SK-N-SH treated with all-trans-retinoic acid at 6 μM for 48 hours (cell line): ENCODE data around the gene CBX1.
A peak's percentile ranks its signal among the peaks of the same experiment; 100 is the strongest.

Experiments
- ATAC-seq: fragments of 200-7000 bp; cut with Tn5 transposase; 3 replicates; pipeline ENCODE4 v1.9.1; 2020; ENCODE audit warnings: mild to moderate bottlenecking, moderate library complexity
- ARNTL ChIP-seq: fragments of 450-650 bp; formaldehyde crosslinking; IDR thresholded peaks from 2 replicates; pipeline ENCODE4 v1.5.0; 2020; ENCODE audit warnings: low read depth, mild to moderate bottlenecking, moderate library complexity, borderline replicate concordance
- BACH2 ChIP-seq: fragments of 250-450 bp; sonication (Bioruptor Pico); IDR thresholded peaks from 2 replicates; pipeline ENCODE4 v1.9.0; 2021; ENCODE audit warnings: mild to moderate bottlenecking, borderline replicate concordance
- CREB5 ChIP-seq: fragments of 250-450 bp; sonication (Bioruptor Pico); IDR thresholded peaks from 2 replicates; pipeline ENCODE4 v1.5.1; 2020; ENCODE audit warnings: low read depth, mild to moderate bottlenecking, moderate library complexity
- CSDC2 ChIP-seq: fragments of 250-450 bp; sonication (Bioruptor Pico); IDR thresholded peaks from 2 replicates; pipeline ENCODE4 v1.5.0; 2020; ENCODE audit warnings: mild to moderate bottlenecking, moderate library complexity
- ESRRG ChIP-seq: fragments of 250-450 bp; sonication (Bioruptor Pico); IDR thresholded peaks from 2 replicates; pipeline ENCODE4 v1.6.1; 2021; ENCODE audit warnings: mild to moderate bottlenecking
- ISL1 ChIP-seq: fragments of 250-450 bp; sonication (Bioruptor Pico); IDR thresholded peaks from 2 replicates; pipeline ENCODE4 v2.1.2; 2022; ENCODE audit warnings: mild to moderate bottlenecking, moderate library complexity
- OSR1 ChIP-seq: fragments of 250-450 bp; sonication (Bioruptor Pico); IDR thresholded peaks from 2 replicates; pipeline ENCODE4 v1.8.0; 2022; ENCODE audit warnings: moderate library complexity, mild to moderate bottlenecking, inconsistent platforms
- PATZ1 ChIP-seq: fragments of 250-450 bp; sonication (Bioruptor Pico); IDR thresholded peaks from 2 replicates; pipeline ENCODE4 v1.8.0; 2020; ENCODE audit warnings: mild to moderate bottlenecking, moderate library complexity, borderline replicate concordance
- PPARA ChIP-seq: fragments of 250-450 bp; sonication (Bioruptor Pico); IDR thresholded peaks from 2 replicates; pipeline ENCODE4 v1.5.0; 2020; ENCODE audit warnings: mild to moderate bottlenecking, borderline replicate concordance
- RARB ChIP-seq: fragments of 250-450 bp; sonication (Bioruptor Pico); IDR thresholded peaks from 2 replicates; pipeline ENCODE4 v1.8.0; 2021; ENCODE audit warnings: mild to moderate bottlenecking, moderate library complexity
- TCF4 ChIP-seq: fragments of 250-450 bp; sonication (Bioruptor Pico); IDR thresholded peaks from 2 replicates; pipeline ENCODE4 v1.8.0; 2021; ENCODE audit warnings: mild to moderate bottlenecking, moderate library complexity, borderline replicate concordance
- TOX ChIP-seq: fragments of 250-450 bp; sonication (Bioruptor Pico); IDR thresholded peaks from 2 replicates; pipeline ENCODE4 v1.8.0; 2021; ENCODE audit warnings: mild to moderate bottlenecking, moderate library complexity, borderline replicate concordance
- TSHZ2 ChIP-seq: fragments of 250-450 bp; sonication (Bioruptor Pico); IDR thresholded peaks from 2 replicates; pipeline ENCODE4 v1.5.0; 2020; ENCODE audit warnings: mild to moderate bottlenecking, moderate library complexity
- ZFP30 ChIP-seq: fragments of 450-650 bp; formaldehyde crosslinking; IDR thresholded peaks from 2 replicates; pipeline ENCODE4 v1.5.0; 2022; ENCODE audit warnings: mild to moderate bottlenecking, moderate library complexity
- TF ChIP-seq, protein P1 (sequence below): fragments of 250-450 bp; sonication (Bioruptor Pico); IDR thresholded peaks from 2 replicates; pipeline ENCODE4 v1.5.1; 2021; ENCODE audit warnings: mild to moderate bottlenecking, moderate library complexity
- TF ChIP-seq, protein P2 (sequence below): fragments of 250-450 bp; sonication (Bioruptor Pico); IDR thresholded peaks from 2 replicates; pipeline ENCODE4 v1.8.0; 2021; ENCODE audit warnings: low read depth, mild to moderate bottlenecking, moderate library complexity, borderline replicate concordance

The CBX1 gene

GRCh38 chr17:48102043-48102750, 919 bp upstream of the CBX1 start:
- ATAC-seq = no peak

DNA sequence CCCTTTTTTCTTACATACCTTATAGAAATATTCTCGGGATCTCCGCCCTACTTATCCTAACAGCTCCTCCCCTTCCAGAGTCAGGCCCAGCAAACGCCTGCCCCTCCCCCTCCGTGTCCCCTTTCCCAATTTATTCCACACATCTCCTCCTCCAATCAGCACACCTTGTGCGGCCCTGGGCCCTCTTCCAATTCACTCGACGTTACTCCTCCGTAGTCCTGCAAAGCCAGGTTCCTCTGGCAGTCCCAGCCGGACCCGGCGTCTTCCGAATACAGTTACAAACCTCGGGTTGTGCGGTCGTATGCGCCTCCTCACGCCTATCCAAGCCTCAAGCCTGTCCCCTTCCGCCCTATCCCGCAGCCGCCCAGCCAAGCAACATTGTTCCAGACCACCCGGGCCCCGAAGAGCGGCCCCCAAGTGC, 677 bp downstream of the CBX1 start:
- ATAC-seq = peak; percentile 50
- TF ChIP-seq, protein P1, sequence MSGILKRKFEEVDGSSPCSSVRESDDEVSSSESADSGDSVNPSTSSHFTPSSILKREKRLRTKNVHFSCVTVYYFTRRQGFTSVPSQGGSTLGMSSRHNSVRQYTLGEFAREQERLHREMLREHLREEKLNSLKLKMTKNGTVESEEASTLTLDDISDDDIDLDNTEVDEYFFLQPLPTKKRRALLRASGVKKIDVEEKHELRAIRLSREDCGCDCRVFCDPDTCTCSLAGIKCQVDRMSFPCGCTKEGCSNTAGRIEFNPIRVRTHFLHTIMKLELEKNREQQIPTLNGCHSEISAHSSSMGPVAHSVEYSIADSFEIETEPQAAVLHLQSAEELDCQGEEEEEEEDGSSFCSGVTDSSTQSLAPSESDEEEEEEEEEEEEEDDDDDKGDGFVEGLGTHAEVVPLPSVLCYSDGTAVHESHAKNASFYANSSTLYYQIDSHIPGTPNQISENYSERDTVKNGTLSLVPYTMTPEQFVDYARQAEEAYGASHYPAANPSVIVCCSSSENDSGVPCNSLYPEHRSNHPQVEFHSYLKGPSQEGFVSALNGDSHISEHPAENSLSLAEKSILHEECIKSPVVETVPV (CRISPR knock-in tag) = no peak
- TF ChIP-seq TCF4 (CRISPR knock-in tag) (no peak), PPARA (CRISPR knock-in tag) (no peak)
- TF ChIP-seq, protein P2, sequence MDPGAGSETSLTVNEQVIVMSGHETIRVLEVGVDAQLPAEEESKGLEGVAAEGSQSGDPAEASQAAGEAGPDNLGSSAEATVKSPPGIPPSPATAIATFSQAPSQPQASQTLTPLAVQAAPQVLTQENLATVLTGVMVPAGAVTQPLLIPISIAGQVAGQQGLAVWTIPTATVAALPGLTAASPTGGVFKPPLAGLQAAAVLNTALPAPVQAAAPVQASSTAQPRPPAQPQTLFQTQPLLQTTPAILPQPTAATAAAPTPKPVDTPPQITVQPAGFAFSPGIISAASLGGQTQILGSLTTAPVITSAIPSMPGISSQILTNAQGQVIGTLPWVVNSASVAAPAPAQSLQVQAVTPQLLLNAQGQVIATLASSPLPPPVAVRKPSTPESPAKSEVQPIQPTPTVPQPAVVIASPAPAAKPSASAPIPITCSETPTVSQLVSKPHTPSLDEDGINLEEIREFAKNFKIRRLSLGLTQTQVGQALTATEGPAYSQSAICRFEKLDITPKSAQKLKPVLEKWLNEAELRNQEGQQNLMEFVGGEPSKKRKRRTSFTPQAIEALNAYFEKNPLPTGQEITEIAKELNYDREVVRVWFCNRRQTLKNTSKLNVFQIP (CRISPR knock-in tag) = no peak
- TF ChIP-seq, all 23 proteins: peak for 0

More at GRCh38 chr17:48102043-48102750, 919 bp upstream of the CBX1 start:
- no peak for TF ChIP-seq ARNTL (CRISPR knock-in tag)
- TF ChIP-seq, protein P2 (CRISPR knock-in tag) = no peak
- no peak for TF ChIP-seq BACH2 (CRISPR knock-in tag)
- TF ChIP-seq RARB (CRISPR knock-in tag) = no peak
- no peak for TF ChIP-seq ISL1
- TF ChIP-seq OSR1 (CRISPR knock-in tag) = no peak
- no peak for TF ChIP-seq ZFP30

- ATAC-seq = no peak
- no peak for TF ChIP-seq CREB5
- TF ChIP-seq CSDC2 = no peak
- no peak for TF ChIP-seq RARB (CRISPR knock-in tag)
- TF ChIP-seq, protein P1 (CRISPR knock-in tag) = no peak
- no peak for TF ChIP-seq ISL1
- TF ChIP-seq TOX (CRISPR knock-in tag) = no peak
- no peak for TF ChIP-seq PATZ1
- no peak for TF ChIP-seq ESRRG (CRISPR knock-in tag)
- TF ChIP-seq TSHZ2 (CRISPR knock-in tag) = no peak
These were observed 1.1 kb downstream of the CBX1 start for GRCh38 chr17:48100160-48100559.
